Middle frontal gyrus (tissue), 1 donor: ENCODE data around the gene PISD.
"Not testable (repeated sequence)": the region's sequence is repeated elsewhere in the genome, so short reads cannot be mapped to it uniquely, and the experiment has no call there.

ENCODE experiments used
- DNase-seq: peaks from one replicate; pipeline ENCODE4 v3.0.0-alpha.2; 2015; ENCODE audit warnings: low spot score; ENCODE audit errors: extremely low spot score

Gene PISD

GRCh38 chr22:31661851-31662667 lies at the start of gene PISD:
TSS of gene PISD (minus strand) at chr22:31662215. CDS start at chr22:31662208, 7 bp downstream.
- peak; percentile 90 for DNase-seq

DNA sequence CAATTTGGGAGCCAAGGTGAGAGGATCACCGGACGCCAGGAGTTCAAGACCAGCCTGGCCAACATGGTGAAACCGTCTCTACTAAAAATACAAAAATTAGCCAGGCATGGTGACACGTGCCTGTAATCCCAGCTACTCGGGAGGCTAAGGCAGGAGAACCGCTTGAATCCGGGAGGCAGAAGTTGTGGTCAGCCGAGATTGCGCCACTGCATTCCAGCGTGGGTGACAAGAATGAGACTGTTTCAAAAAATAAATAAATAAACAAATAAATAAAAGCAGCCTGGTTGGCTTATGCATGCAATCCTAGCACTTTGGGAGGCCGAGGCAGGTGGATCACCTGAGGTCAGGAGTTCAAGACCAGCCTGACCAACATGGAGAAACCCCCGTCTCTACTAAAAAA lies 49.2 kb upstream of the PISD start:
- not testable (repeated sequence) for DNase-seq

DNA sequence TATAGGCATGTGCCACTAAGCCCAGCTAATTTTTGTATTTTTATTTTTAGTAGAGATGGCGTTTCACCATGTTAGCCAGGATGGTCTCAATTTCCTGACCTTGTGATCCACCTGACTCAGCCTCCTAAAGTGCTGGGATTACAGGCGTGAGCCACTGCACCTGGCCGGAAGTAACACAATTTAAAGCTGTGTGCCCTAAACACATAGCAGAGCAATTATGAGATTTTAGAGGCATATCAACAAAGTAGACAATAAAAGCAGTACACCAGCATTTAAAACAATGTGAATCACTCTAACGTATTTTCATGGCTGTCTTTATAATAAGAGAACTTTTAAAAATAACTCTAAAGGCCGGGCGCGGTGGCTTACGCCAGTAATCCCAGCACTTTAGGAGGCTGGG lies 45.5 kb upstream of the PISD start:
- DNase-seq = no peak

DNA sequence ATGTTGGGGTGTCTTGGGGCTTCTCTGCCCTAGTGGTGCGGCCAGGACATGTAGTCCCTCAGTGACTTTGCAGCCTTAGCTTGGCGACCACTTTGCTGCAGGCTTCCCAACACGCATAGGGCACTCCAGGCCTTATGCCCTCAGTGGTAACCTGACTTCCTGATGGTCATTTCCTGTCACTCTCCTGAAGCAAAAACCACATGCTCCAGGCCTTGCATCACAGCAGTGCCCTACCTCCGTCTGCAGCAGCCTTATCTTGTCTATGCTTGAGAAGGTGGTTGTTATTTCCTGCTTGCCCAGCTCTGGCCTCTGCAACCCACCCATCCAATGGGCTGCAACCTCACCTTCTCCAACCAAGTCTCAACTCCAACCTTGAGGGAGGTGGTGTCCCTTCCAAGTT lies 33.4 kb upstream of the PISD start:
- DNase-seq = no peak

DNA sequence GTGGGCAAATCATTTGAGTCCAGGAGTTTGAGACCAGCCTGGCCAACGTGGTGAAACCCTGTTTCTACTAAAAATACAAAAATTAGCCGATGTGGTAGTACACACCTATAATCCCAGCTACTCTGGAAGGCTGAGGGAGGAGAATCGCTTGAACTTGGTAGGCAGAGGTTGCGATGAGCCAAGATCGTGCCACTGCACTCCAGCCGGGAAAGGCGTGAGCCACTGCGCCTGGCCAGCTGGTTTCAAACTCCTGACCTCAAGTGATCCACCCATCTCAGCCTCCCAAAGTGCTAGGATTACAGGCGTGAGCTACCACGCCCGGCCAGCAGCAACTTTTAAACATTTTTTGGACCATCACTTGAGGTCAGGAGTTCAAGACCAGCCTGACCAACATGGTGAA lies 32.0 kb upstream of the PISD start:
- not testable (repeated sequence) for DNase-seq

DNA sequence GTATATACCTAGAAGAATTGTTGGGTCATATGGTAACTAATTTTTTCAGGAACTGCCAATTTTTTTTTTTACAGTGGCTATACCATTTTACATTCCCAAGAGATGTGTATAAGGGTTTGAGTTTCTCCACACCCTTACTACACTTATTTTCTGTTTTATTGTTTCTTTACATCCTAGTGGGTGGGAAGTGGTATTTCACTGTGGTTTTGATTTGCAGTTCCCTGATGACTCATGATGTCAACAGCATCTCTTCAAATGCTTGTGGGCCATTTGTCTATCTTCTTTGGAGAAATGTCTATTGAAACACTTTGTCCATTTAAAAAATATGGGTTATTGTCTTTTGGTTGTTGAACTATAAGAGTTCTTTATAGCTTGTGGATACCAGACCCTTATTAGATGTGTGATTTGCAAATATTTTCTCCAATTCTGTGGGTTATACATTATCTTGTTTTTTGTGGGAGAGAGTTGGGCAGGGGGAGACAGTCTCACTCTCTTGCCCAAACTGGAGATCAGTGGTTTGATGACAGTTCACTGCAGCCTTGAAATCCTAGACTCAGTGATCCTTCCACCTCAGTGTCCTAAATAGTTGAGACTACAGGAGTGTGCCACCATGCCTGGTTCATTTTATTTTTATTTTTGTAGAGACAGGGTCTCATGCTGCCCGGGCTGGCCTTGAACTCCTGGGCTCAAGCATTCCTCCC lies 30.3 kb upstream of the PISD start:
- no peak for DNase-seq

DNA sequence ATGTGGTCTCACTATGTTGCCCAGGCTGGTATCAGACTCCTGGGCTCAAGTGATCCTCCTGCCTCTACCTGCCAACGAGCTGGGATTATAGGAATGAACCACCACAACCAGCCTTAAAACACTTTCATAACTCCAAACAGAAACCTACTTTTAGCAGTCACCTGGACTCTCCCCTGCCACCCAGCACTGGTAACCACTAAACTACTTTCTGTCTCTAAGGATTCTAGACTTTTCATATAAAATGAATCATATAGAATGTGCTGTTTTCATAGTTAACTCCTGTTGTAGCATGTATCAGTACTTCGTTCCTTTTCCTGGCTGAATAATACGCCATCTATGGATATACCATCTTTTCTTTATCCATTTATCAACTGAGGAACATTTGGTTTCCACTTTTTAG lies 29.4 kb upstream of the PISD start:
- DNase-seq = no peak

GRCh38 chr22:31683181-31684105 lies 21.4 kb upstream of the PISD start:
- DNase-seq = no peak

DNA sequence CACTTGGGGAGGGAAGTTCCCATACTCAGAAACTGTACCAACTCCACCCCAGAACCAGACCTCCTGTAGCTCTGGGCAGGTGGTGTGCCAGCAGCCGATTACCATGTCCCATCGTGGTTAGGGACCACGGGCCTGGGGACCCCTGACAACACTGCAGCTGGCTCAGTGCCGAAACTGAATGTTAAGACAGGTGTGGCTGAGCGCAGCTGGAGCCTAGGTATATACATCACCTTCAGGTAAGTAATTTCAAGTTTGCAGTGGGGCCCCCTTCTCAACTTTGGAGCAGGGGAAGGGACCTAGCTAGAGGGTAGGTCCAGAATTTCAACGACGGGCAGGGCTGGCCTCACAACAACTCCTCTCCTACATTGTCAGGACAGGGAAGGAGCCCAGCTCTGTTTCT lies 20.7 kb upstream of the PISD start:
- DNase-seq = no peak

DNA sequence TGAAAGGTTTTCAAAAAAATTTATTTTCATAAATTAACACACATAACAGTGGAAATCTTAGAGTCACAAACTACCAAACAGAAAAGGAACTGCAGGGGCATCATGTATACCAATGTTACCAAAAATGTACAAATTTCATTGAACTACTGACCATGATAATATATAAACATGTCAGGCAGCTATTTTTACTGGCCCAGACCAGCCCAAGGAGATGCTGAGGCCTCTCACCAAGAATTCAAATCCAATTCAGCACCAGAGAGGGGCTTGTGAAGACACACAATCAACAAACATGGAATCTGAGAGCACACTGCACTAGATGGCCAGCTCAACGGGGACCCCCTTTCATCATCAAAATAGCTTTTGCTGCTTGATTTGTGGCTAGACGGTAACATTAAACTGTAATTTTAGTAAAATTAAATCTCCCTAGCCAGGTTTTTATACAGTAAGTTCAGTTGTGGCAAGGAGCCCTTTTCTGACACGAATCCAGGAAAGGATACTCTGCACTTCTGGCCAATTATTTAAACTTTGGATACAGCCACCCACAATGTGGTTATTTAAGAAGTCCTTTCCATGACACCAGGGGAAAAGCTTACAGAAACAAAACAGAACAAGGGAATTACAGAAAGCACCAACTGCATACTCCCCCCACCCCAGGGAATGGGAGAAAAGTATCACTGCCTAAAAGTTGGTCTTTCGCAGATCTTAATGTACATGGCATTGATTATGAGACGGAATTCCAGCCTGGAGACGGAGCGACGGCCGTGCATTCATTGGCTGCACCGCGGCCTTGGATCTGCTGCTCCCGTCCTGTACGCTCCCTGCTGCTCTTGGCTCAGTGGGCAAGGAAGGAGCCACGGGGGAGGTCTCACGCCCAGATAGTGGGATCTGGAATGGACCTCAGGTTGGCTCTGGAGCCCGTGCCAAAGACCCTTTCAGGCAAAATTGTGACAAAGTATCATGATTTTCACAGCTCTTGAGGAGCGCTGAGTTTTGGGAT lies 19.6 kb upstream of the PISD start:
- no peak for DNase-seq

- DNase-seq = no peak
These were observed 18.9 kb upstream of the PISD start for GRCh38 chr22:31680861-31681341.

DNA sequence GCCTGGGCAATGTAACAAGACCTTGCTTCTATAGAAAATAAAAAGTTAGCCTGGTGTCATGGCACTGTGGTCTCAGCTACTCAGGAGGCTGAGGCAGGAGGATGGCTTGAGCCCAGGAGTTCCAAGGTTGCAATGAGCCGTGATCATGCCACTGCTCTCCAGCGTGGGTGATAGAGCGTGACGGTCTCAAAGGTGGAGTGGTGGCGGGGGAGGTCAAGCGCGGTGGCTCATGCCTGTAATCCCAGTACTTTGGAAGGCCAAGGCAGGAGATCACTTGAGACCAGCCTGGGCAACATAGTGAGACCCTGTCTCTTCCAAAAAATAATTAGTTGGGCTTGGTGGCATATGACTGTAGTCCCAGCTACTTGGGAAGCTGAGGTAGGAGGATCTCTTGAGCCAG lies 16.7 kb upstream of the PISD start:
- DNase-seq = no peak

- peak; percentile 69 for DNase-seq
These were observed 14.7 kb upstream of the PISD start for GRCh38 chr22:31676700-31677099.

DNA sequence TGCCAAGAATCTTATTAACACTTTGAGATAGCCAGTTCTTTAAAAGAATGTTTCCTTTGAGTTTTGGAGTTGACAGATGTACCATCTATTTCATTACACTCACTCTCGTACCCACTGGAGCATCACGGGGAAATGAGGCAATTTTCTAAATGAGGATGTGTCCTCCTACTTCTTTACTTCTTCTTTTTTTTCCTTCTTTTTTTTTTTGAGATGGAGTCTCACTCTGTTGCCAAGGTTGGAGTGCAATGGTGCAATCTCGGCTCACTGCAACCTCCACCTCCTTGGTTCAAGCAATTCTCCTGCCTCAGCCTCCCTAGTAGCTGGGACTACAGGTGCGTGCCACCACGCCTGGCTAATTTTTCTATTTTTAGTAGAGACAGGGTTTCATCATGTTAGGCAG lies 12.2 kb upstream of the PISD start:
- not testable (repeated sequence) for DNase-seq

DNA sequence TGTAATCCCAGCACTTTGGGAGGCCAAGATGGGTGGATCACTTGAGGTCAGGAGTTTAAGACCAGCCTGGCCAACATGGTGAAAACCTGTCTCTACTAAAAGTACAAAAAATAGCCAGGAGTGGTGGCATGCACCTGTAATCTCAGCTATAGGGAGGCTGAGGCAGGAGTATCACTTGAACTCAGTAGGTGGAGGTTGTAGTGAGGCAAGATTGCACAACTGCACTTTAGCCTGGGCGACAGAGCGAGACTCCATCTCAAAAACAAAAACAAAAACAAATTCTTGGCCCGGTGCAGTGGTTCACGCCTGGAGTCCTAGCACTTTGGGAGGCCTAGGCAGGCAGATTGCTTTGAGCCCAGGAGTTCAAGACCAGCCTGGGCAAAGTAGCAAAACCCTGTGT lies 6.8 kb upstream of the PISD start:
- not testable (repeated sequence) for DNase-seq

GRCh38 chr22:31662668-31663037 lies 638 bp upstream of the PISD start:
- no peak for DNase-seq

- DNase-seq = not testable (repeated sequence)
These were observed 1.1 kb downstream of the PISD start for GRCh38 chr22:31660860-31661341.

DNA sequence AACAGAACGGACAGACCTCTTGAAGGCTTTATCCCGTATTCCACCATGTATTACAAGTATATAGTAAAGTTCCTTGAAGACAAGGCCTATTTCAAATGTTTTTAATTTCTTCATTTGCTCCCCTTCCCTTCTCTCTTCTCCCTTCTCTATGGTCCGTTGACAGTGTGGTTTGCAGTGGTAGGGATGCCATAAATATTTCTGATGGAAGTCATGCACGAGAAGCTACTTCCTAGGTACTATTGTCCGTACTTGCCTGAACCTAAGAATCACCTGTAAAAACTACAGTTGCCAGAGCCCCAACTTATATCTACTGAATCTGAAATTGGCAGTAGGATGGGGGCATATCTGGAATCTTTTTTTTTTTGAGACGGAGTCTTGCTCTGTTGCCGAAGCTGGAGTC lies 2.8 kb downstream of the PISD start:
- no peak for DNase-seq

DNA sequence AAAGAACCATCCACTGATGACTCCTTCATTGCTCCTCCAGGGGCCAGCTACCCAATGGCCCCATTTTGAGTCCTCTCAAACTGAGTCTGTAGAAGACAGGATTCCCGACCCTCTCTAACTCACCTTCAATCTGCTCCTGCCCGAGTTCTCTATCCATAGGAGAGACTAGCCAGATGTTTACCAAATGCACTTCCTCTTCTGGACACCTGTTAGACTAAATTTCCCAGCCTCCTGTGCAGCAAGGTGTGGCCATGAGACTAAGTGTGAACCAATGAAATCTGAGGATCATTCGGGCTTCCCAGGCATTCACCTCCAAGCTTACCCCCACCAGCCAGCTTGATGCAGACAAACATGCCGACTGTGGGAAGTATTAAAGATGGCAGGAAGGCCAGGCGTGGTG lies 7.6 kb downstream of the PISD start:
- no peak for DNase-seq

- DNase-seq = no peak
These were observed 8.1 kb downstream of the PISD start for GRCh38 chr22:31653944-31654343.
